ENCODE measurements around the gene KCNH5.

DNA sequence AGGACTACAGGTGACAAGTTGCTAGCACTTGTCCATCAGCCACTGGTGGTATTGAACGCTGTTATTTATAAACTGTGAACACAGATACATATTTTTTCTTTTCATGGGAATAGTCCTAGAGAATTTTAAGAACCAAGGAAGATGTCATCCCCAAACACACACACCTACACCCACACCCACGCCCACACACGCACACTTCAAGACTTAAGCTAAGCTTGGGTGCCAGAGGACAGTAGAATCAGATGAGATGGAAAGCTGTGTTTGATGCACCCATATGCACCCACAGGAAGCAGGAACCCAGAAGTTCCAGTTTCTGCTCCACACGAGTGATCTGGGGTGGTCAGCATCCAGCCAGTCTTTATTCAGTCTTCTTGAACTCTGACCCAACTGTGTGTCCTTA lies 348.3 kb downstream of the KCNH5 start:
- TF ChIP-seq POLR2AphosphoS5 (IDR thresholded peaks at IDR 0.05): no peak
- TF ChIP-seq, protein P1, sequence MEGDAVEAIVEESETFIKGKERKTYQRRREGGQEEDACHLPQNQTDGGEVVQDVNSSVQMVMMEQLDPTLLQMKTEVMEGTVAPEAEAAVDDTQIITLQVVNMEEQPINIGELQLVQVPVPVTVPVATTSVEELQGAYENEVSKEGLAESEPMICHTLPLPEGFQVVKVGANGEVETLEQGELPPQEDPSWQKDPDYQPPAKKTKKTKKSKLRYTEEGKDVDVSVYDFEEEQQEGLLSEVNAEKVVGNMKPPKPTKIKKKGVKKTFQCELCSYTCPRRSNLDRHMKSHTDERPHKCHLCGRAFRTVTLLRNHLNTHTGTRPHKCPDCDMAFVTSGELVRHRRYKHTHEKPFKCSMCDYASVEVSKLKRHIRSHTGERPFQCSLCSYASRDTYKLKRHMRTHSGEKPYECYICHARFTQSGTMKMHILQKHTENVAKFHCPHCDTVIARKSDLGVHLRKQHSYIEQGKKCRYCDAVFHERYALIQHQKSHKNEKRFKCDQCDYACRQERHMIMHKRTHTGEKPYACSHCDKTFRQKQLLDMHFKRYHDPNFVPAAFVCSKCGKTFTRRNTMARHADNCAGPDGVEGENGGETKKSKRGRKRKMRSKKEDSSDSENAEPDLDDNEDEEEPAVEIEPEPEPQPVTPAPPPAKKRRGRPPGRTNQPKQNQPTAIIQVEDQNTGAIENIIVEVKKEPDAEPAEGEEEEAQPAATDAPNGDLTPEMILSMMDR (IDR thresholded peaks at IDR 0.05): no peak
- no peak for TF ChIP-seq POLR2A (IDR thresholded peaks at IDR 0.05)

All from prostate gland (tissue), 2 donors.